Esophagus muscularis mucosa (tissue), 3 donors: ENCODE data around the gene PTEN.

Source experiments
- POLR2A ChIP-seq: fragments of 450-650 bp; IDR thresholded peaks from one replicate; pipeline ENCODE4 v1.6.1; 2017; ENCODE audit warnings: antibody characterized with exemption, moderate library complexity, mild to moderate bottlenecking, low read depth
- TF ChIP-seq, protein P1 (sequence below), 3 experiments: fragments of 200-600 bp in 2 of 3; fragments of 450-650 bp in 1 of 3; sonication (generic) in 2 of 3; IDR thresholded peaks; one replicate each; pipeline ENCODE4 v1.5.1; 2017 to 2019; ENCODE audit warnings: antibody characterized with exemption in 3 of 3, mild to moderate bottlenecking in 2 of 3, moderate library complexity in 1 of 3

DNA sequence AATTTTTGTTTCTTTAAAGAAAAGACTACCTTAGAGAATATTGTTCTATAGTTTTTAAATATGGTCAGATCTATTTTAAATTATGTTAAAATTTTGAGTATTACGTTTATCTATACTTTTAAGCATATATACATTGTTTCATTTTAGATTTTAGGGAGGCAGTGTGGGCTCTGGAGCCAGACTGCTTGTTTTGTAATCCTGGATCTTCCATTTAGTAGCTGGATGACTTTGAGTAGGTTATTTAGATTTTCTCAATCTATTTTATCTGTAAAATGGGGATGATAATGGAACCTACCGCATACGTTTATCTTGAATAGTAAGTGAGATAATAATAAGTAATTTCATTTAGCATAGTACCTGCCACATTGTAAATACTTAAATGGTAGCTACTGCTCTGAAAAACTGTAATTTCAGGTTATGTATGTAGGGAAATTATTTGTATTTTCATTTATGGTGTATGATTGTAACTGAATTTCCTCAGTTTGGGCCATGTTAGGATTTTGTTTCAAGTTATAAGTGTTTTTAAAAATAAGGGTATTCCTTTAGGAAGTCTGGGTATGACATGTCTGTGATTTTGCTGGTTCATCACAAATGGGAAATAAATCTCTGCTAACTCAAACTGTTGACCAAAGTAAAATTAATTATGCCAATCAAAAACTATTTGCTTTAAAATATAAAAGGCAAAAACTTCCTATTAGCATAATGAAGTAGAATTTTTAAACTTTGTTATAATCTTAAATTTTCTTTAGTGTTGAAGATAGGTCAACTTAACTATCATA, 6.5 kb downstream of the PTEN start:
- TF ChIP-seq, protein P1, sequence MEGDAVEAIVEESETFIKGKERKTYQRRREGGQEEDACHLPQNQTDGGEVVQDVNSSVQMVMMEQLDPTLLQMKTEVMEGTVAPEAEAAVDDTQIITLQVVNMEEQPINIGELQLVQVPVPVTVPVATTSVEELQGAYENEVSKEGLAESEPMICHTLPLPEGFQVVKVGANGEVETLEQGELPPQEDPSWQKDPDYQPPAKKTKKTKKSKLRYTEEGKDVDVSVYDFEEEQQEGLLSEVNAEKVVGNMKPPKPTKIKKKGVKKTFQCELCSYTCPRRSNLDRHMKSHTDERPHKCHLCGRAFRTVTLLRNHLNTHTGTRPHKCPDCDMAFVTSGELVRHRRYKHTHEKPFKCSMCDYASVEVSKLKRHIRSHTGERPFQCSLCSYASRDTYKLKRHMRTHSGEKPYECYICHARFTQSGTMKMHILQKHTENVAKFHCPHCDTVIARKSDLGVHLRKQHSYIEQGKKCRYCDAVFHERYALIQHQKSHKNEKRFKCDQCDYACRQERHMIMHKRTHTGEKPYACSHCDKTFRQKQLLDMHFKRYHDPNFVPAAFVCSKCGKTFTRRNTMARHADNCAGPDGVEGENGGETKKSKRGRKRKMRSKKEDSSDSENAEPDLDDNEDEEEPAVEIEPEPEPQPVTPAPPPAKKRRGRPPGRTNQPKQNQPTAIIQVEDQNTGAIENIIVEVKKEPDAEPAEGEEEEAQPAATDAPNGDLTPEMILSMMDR (IDR thresholded peaks at IDR 0.05), result no peak
- TF ChIP-seq POLR2A, result no peak
